Measurements from ENCODE around the gene BYSL. TPM values are rescaled to one million over a fixed set of nuclear protein-coding genes. Genes with fewer than 3 reads are reported as not detected.
A peak's percentile ranks its signal among the peaks of the same experiment; 100 is the strongest.

Gene BYSL
- total and polyA plus RNA-seq, 2 experiments from 2014 or later: 20.7 to 28.5 TPM

DNA sequence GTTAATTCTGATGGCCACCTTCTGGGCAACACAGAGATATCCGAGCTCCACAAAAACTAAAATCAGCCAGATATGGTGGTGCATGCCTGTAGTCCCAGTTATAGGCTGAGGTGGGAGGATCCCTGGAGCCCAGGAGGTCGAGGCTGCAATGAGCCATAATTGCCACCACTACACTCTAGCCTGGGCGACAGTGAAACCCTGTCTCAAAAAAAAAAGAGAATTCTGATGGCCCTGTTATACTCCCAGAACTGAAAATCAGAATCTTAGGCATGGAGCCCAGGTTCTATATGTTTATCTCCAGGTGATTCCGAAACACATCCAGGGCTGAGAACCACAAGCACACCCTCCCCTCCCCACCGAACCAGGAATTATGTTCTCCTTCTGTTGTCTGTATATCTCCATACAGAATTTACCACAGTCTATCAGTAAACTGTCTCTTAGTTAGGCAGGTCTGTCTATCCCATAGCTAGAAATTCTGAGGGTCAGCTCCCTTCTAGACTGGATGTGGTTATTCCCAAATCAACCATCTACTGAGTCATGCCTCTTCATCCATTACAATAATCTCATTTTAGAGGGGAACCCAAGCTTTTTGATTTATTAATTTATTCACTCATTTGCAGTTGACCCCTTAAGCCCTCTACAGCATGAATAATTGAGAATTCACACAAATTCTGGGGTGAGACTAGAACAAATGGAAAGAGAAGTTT is 45.1 kb downstream of the BYSL start:
- Histone ChIP-seq H3K4me1 (ENCODE audit: insufficient read depth) (no peaks in the 10 kb centered on the region), H3K79me2 (no peaks in the 10 kb centered on the region), H3K4me2 (no peak overlapping the region), H3K27me3 (no peaks in the 10 kb centered on the region), H3K27ac (no peak overlapping the region), H3K36me3 (replicated peaks; ENCODE audit: insufficient read depth, low read depth) (no peaks in the 10 kb centered on the region), H4K20me1 (ENCODE audit: insufficient read depth, poor library complexity, severe bottlenecking) (no peaks in the 10 kb centered on the region), H3K9me3 (ENCODE audit: low read depth) (no peaks in the 10 kb centered on the region), H3K4me3 (no peak overlapping the region), H3K9me2 (replicated peaks; ENCODE audit: insufficient read depth) (no peaks in the 10 kb centered on the region), H2AFZ (no peak overlapping the region)
- TF ChIP-seq EZH2 (IDR thresholded peaks at IDR 0.05; ENCODE audit: borderline replicate concordance) (no peak), EZH2phosphoT487 (IDR thresholded peaks at IDR 0.05; ENCODE audit: low read depth, severe bottlenecking, unreplicated experiment) (no peak)
- TF ChIP-seq, protein P1, sequence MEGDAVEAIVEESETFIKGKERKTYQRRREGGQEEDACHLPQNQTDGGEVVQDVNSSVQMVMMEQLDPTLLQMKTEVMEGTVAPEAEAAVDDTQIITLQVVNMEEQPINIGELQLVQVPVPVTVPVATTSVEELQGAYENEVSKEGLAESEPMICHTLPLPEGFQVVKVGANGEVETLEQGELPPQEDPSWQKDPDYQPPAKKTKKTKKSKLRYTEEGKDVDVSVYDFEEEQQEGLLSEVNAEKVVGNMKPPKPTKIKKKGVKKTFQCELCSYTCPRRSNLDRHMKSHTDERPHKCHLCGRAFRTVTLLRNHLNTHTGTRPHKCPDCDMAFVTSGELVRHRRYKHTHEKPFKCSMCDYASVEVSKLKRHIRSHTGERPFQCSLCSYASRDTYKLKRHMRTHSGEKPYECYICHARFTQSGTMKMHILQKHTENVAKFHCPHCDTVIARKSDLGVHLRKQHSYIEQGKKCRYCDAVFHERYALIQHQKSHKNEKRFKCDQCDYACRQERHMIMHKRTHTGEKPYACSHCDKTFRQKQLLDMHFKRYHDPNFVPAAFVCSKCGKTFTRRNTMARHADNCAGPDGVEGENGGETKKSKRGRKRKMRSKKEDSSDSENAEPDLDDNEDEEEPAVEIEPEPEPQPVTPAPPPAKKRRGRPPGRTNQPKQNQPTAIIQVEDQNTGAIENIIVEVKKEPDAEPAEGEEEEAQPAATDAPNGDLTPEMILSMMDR (IDR thresholded peaks at IDR 0.05; ENCODE audit: poor library complexity): no peak
- 73% methylated on average over 5 of the region's 5 CpGs for WGBS (ENCODE audit: low lambda C conversion rate, missing lambda C conversion rate)
- DNase-seq (ENCODE audit: low spot score): no peak

DNA sequence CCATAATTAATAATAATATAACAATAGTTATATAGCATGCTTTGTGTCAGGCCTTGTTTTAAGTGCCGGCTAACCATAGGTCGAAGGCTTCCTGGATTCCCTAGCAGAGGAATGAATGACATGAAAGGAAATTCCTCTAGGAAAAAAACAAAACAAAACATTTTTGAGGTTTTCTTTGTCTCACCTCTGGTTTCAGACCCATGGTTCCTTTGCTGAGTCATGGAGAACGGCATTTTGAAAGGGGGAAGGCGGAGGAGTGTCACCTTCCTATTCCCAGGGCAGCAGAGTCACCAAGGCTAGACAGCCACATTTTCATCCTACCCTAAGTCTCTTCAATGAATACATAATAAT is 45.6 kb downstream of the BYSL start:
- WGBS (ENCODE audit: low lambda C conversion rate, missing lambda C conversion rate): 74% methylated on average over 4 of the region's 4 CpGs
- Histone ChIP-seq H3K9me3 (ENCODE audit: low read depth) (no peaks in the 10 kb centered on the region), H3K27ac (peak overlapping the region; percentile 49), H3K4me3 (no peak overlapping the region), H3K4me1 (ENCODE audit: insufficient read depth) (no peaks in the 10 kb centered on the region), H3K79me2 (no peaks in the 10 kb centered on the region), H3K36me3 (replicated peaks; ENCODE audit: insufficient read depth, low read depth) (no peaks in the 10 kb centered on the region), H3K27me3 (no peaks in the 10 kb centered on the region), H3K4me2 (no peak overlapping the region), H2AFZ (no peak overlapping the region), H3K9me2 (replicated peaks; ENCODE audit: insufficient read depth) (no peaks in the 10 kb centered on the region), H4K20me1 (ENCODE audit: insufficient read depth, poor library complexity, severe bottlenecking) (no peaks in the 10 kb centered on the region)
- DNase-seq (ENCODE audit: low spot score): no peak
- TF ChIP-seq, protein P1 (IDR thresholded peaks at IDR 0.05; ENCODE audit: poor library complexity): no peak
- no peak for TF ChIP-seq EZH2 (IDR thresholded peaks at IDR 0.05; ENCODE audit: borderline replicate concordance)
- no peak for TF ChIP-seq EZH2phosphoT487 (IDR thresholded peaks at IDR 0.05; ENCODE audit: low read depth, severe bottlenecking, unreplicated experiment)

DNA sequence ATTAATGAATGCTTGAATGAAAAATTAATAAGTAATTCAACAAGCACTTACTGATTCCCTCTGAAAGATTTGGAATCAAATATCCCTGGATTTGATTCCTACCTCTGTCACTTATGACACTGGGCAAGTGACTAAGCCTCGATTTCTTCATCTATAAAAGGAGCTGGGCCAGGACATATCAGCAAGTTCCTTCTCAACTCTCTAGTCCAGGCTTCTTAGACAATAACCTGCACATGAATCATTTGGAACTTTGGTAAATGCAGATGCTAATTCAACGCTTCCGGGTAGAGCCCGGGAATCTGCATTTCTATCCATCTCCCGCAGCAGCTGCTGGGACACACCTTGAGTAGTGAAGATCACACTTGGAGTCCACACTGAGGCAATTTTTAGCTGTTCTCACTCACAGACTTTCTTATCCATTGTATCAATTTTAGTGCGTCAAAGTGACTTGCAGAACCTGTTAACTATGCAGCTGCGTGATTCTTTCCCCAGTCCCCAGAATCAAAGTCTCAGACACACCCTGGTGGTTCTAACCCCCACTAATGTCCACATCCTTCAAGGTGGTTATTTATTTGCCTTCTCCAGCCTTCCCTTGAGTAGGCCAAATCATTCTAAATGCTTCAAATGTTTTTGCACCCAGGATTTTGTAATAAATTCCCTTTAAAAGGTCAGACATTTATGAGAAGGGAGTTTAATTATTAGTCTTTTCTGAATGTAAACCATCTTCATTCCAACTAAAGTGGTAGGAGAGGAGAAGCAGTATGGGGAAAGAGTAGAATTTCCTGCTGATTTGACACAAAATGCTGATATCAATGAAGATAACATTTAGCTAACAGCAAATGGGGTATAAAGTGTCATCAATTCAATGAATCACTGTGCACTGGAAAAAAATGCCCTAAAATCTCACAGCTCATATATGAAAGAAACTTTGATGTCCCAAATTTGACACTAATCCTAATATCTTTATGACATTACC is 46.3 kb downstream of the BYSL start:
- Histone ChIP-seq H3K36me3 (replicated peaks; ENCODE audit: insufficient read depth, low read depth) (no peaks in the 10 kb centered on the region), H3K4me2 (no peak overlapping the region), H3K27ac (peak overlapping the region; percentile 49), H3K9me2 (replicated peaks; ENCODE audit: insufficient read depth) (no peaks in the 10 kb centered on the region), H3K9me3 (ENCODE audit: low read depth) (no peaks in the 10 kb centered on the region), H2AFZ (no peak overlapping the region), H4K20me1 (ENCODE audit: insufficient read depth, poor library complexity, severe bottlenecking) (no peaks in the 10 kb centered on the region), H3K4me3 (no peak overlapping the region), H3K27me3 (no peaks in the 10 kb centered on the region), H3K4me1 (ENCODE audit: insufficient read depth) (no peaks in the 10 kb centered on the region), H3K79me2 (no peaks in the 10 kb centered on the region)
- no peak for TF ChIP-seq EZH2phosphoT487 (IDR thresholded peaks at IDR 0.05; ENCODE audit: low read depth, severe bottlenecking, unreplicated experiment)
- TF ChIP-seq, protein P1 (IDR thresholded peaks at IDR 0.05; ENCODE audit: poor library complexity): no peak
- no peak for TF ChIP-seq EZH2 (IDR thresholded peaks at IDR 0.05; ENCODE audit: borderline replicate concordance)
- DNase-seq (ENCODE audit: low spot score): no peak
- WGBS (ENCODE audit: low lambda C conversion rate, missing lambda C conversion rate): 74% methylated on average over 7 of the region's 7 CpGs
